MM.1S (cell line): ENCODE results near the gene TP73.

Experiments
- CTCF ChIP-seq: fragments of 300-600 bp; sonication (generic); IDR thresholded peaks from 2 replicates; pipeline ENCODE4 v1.5.1; 2016; ENCODE audit warnings: antibody characterized with exemption, low read length, mixed read lengths
- EZH2 ChIP-seq: fragments of 300-600 bp; sonication (generic); optimal IDR thresholded peaks from 2 replicates; pipeline ENCODE3; 2017; ENCODE audit warnings: low read depth, mild to moderate bottlenecking, antibody characterized with exemption, low read length, mixed read lengths
- EZH2phosphoT487 ChIP-seq: fragments of 300-600 bp; sonication (generic); IDR thresholded peaks from 2 replicates; pipeline ENCODE4 v1.6.1; 2018; ENCODE audit warnings: antibody characterized with exemption, low read length

DNA sequence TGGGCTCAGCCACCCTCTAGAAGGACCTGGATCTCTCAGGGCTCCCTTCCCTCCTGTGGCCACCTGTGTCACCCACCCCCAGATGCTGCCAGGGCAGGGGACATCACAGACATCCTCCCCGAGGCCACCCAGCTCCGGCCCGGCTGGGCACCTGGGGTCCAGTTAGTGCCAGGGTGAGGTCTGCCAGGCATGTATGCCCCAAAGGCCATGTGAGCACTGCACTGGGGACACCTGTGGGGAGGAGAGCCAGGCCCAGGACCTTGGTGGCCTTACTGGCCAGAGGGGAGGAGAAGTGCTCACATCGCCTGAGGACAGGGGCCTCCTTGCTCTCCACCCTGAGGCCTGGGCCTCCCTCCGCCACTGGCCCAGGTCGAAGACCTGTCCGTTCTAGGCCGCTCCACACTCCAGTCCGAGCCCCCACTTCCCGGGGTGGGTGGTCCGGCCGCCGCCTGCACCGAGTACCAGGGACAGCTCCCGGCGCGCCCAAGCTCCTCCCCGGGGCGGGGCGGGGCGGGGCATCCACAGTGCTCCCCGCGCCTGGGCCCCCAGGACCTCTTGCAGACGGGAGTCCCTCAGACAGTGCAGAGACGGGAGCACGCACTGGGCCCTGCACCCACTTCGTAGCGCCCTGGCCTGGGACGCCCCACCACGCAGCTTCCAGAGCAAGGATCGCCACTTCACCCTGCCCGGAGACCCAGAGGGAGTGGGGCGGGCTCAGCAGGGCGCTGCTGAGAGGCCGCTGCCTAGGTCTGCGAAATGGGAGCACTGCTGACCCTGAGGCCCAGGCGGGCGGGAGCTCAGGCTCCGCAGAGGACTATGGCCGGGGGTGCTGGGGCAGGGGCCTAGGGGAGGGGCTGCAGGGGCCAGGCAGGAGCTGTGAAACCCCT lies 65.6 kb downstream of the TP73 start:
- TF ChIP-seq EZH2: no peak
- no peak for TF ChIP-seq CTCF
- no peak for TF ChIP-seq EZH2phosphoT487
